WI38 (cell line): ENCODE measurements around the gene CDCA3.

Source experiments
- H3K4me3 ChIP-seq: 2 replicates; pipeline ENCODE4 v1.5.1; 2011; ENCODE audit warnings: low read depth, mild to moderate bottlenecking, control low read depth, low read length
- CTCF ChIP-seq: IDR thresholded peaks from 2 replicates; pipeline ENCODE4 v1.5.1; 2012; ENCODE audit warnings: low read depth, mild to moderate bottlenecking, control low read depth, low read length

Gene CDCA3

GRCh38 chr12:6863586-6864321, 12.7 kb upstream of the CDCA3 start:
- no peak overlapping the region for H3K4me3 ChIP-seq
- no peak for TF ChIP-seq CTCF

GRCh38 chr12:6863033-6863432, 11.9 kb upstream of the CDCA3 start:
- H3K4me3 ChIP-seq = no peak overlapping the region
- no peak for TF ChIP-seq CTCF

GRCh38 chr12:6861391-6861790, 10.3 kb upstream of the CDCA3 start:
- TF ChIP-seq CTCF = no peak
- H3K4me3 ChIP-seq = no peak overlapping the region

GRCh38 chr12:6860942-6861341, 9.9 kb upstream of the CDCA3 start:
- TF ChIP-seq CTCF = no peak
- H3K4me3 ChIP-seq = no peak overlapping the region

GRCh38 chr12:6860116-6860515, 9.0 kb upstream of the CDCA3 start:
- no peak for TF ChIP-seq CTCF
- no peak overlapping the region for H3K4me3 ChIP-seq

- H3K4me3 ChIP-seq = no peak overlapping the region
- TF ChIP-seq CTCF = no peak
Observed at GRCh38 chr12:6858799-6859198, 7.7 kb upstream of the CDCA3 start.

- no peak overlapping the region for H3K4me3 ChIP-seq
- TF ChIP-seq CTCF = no peak
Observed at GRCh38 chr12:6855322-6855721, 4.2 kb upstream of the CDCA3 start.
